GM23338 (cell line): ENCODE measurements around the gene LMO1. TPM values are rescaled to one million over a fixed set of nuclear protein-coding genes. Genes with fewer than 3 reads are reported as not detected.

Source experiments
- ATAC-seq: fragments of 200-7000 bp; cut with Tn5 transposase; 3 replicates; pipeline ENCODE4 v1.9.1; 2020
- DNase-seq: peaks from one replicate; pipeline ENCODE4 v3.0.0-alpha.2; 2015; ENCODE audit warnings: low spot score
- H2AFZ ChIP-seq: fragments of 200-600 bp; sonication (generic); 2 replicates; pipeline ENCODE4 v1.8.0; 2016; ENCODE audit warnings: antibody characterized with exemption, mild to moderate bottlenecking, moderate library complexity
- H3F3A ChIP-seq: fragments of 200-600 bp; sonication (generic); replicated peaks from 2 replicates; pipeline ENCODE4 v1.8.0; 2017; ENCODE audit warnings: antibody characterized with exemption, mixed run types, low read depth
- H3K27ac ChIP-seq: fragments of 200-600 bp; sonication (generic); 2 replicates; pipeline ENCODE4 v1.6.1; 2016; ENCODE audit warnings: low read depth
- H3K27me3 ChIP-seq: fragments of 200-600 bp; sonication (generic); 2 replicates; pipeline ENCODE4 v1.8.0; 2016; ENCODE audit warnings: mild to moderate bottlenecking, mixed run types, moderate library complexity; ENCODE audit not compliant: insufficient read depth
- H3K36me3 ChIP-seq: fragments of 200-600 bp; sonication (generic); 2 replicates; pipeline ENCODE4 v1.8.0; 2016; ENCODE audit warnings: mild to moderate bottlenecking; ENCODE audit not compliant: insufficient read depth
- H3K4me1 ChIP-seq: fragments of 200-600 bp; sonication (generic); 2 replicates; pipeline ENCODE4 v1.8.0; 2016; ENCODE audit warnings: mild to moderate bottlenecking, moderate library complexity; ENCODE audit not compliant: insufficient read depth
- H3K4me2 ChIP-seq: fragments of 200-600 bp; sonication (generic); 2 replicates; pipeline ENCODE4 v1.7.1; 2017; ENCODE audit warnings: mixed run types
- H3K4me3 ChIP-seq: fragments of 200-600 bp; sonication (generic); 2 replicates; pipeline ENCODE4 v1.6.1; 2016; ENCODE audit warnings: mixed run types
- H3K79me2 ChIP-seq: fragments of 200-600 bp; sonication (generic); replicated peaks from 2 replicates; pipeline ENCODE4 v1.8.0; 2017; ENCODE audit warnings: mild to moderate bottlenecking; ENCODE audit not compliant: insufficient read depth
- H3K9me2 ChIP-seq: fragments of 200-600 bp; sonication (generic); 2 replicates; pipeline ENCODE4 v1.8.0; 2017; ENCODE audit not compliant: insufficient read depth
- H4K20me1 ChIP-seq: fragments of 200-600 bp; sonication (generic); replicated peaks from 2 replicates; pipeline ENCODE4 v1.8.0; 2017; ENCODE audit warnings: mild to moderate bottlenecking; ENCODE audit not compliant: insufficient read depth
- H3K27ac Mint-ChIP-seq: 2 replicates; pipeline ENCODE4 v1.8.0; 2020; ENCODE audit warnings: inconsistent platforms, mild to moderate bottlenecking, moderate library complexity, mixed read lengths
- H3K27me3 Mint-ChIP-seq: 3 replicates; pipeline ENCODE4 v1.8.0; 2022; ENCODE audit warnings: low read depth, mild to moderate bottlenecking, moderate library complexity, mixed read lengths, inconsistent platforms; ENCODE audit not compliant: insufficient read depth, poor library complexity
- H3K36me3 Mint-ChIP-seq: 3 replicates; pipeline ENCODE4 v1.8.0; 2021; ENCODE audit warnings: low read depth, mild to moderate bottlenecking, inconsistent platforms, moderate library complexity, mixed read lengths
- H3K4me1 Mint-ChIP-seq: 3 replicates; pipeline ENCODE4 v1.8.0; 2020; ENCODE audit warnings: mild to moderate bottlenecking, inconsistent platforms, mixed read lengths
- H3K4me3 Mint-ChIP-seq: 3 replicates; pipeline ENCODE4 v1.8.0; 2021; ENCODE audit warnings: moderate library complexity, mild to moderate bottlenecking, inconsistent platforms, mixed read lengths
- H3K9me3 Mint-ChIP-seq: 3 replicates; pipeline ENCODE4 v1.8.0; 2020; ENCODE audit warnings: moderate library complexity, mild to moderate bottlenecking, inconsistent platforms, mixed read lengths
- CREB1 ChIP-seq: fragments of 250-450 bp; sonication (Bioruptor Pico); IDR thresholded peaks from 2 replicates; pipeline ENCODE4 v1.5.0; 2020; ENCODE audit warnings: low read depth, mild to moderate bottlenecking, moderate library complexity
- EZH2 ChIP-seq: fragments of 200-600 bp; sonication (generic); IDR thresholded peaks from one replicate; pipeline ENCODE4 v1.8.0; 2017; ENCODE audit warnings: antibody characterized with exemption, mild to moderate bottlenecking, low read depth; ENCODE audit not compliant: unreplicated experiment
- EZH2phosphoT487 ChIP-seq: fragments of 200-600 bp; sonication (generic); IDR thresholded peaks from one replicate; pipeline ENCODE4 v1.8.1; 2018; ENCODE audit warnings: antibody characterized with exemption; ENCODE audit not compliant: unreplicated experiment
- JUNB ChIP-seq: IDR thresholded peaks from one replicate; pipeline ENCODE4 v1.6.1; 2016; ENCODE audit warnings: antibody characterized with exemption; ENCODE audit not compliant: unreplicated experiment
- NANOG ChIP-seq: IDR thresholded peaks from 2 replicates; pipeline ENCODE4 v1.6.1; 2016; ENCODE audit warnings: antibody characterized with exemption, borderline replicate concordance
- POLR2AphosphoS5 ChIP-seq: IDR thresholded peaks from 2 replicates; pipeline ENCODE4 v1.6.1; 2016; ENCODE audit warnings: antibody characterized with exemption, low read depth
- STAT1 ChIP-seq: IDR thresholded peaks from one replicate; pipeline ENCODE4 v1.6.1; 2016; ENCODE audit warnings: antibody characterized with exemption; ENCODE audit not compliant: unreplicated experiment
- ZNF114 ChIP-seq: fragments of 250-450 bp; sonication (Bioruptor Pico); IDR thresholded peaks from 2 replicates; pipeline ENCODE4 v1.5.0; 2020; ENCODE audit warnings: mild to moderate bottlenecking, moderate library complexity
- ZNF331 ChIP-seq: fragments of 250-450 bp; sonication (Bioruptor Pico); IDR thresholded peaks from 2 replicates; pipeline ENCODE4 v1.5.0; 2020; ENCODE audit warnings: low read depth, mild to moderate bottlenecking, moderate library complexity
- polyA plus RNA-seq: library from polyadenylated mRNA; unstranded; fragments of >200 nt; fragmentation: Nextera tagmentation; extraction: Ambion mirVana; gene quantifications from 2 replicates; pipeline ENCODE4 v1.2.1, GENCODE V29; 2016
- total RNA-seq: library from RNA; depleted of rRNA; stranded (reverse); fragments of >200 nt; shearing (Covaris generic); gene quantifications from 2 replicates; pipeline ENCODE4 v1.2.3, GENCODE V29; 2014
- TF ChIP-seq, protein P1 (sequence below), 2 experiments: fragments of 200-600 bp in 1 of 2; sonication (generic) in 1 of 2; conservative IDR thresholded peaks; 2 replicates each; pipeline versions ENCODE4 v1.5.1 to v1.6.1; 2016 to 2017; ENCODE audit warnings: antibody characterized with exemption in 2 of 2, low read depth in 2 of 2, mild to moderate bottlenecking in 2 of 2, moderate library complexity in 1 of 2
- TF ChIP-seq, protein P2 (sequence below): fragments of 250-450 bp; sonication (Bioruptor Pico); IDR thresholded peaks from 2 replicates; pipeline ENCODE4 v1.5.0; 2020; ENCODE audit warnings: mild to moderate bottlenecking, moderate library complexity

LMO1 gene
- total and polyA plus RNA-seq, 2 experiments from 2014 or later = 0.40 TPM; not detected in 1

DNA sequence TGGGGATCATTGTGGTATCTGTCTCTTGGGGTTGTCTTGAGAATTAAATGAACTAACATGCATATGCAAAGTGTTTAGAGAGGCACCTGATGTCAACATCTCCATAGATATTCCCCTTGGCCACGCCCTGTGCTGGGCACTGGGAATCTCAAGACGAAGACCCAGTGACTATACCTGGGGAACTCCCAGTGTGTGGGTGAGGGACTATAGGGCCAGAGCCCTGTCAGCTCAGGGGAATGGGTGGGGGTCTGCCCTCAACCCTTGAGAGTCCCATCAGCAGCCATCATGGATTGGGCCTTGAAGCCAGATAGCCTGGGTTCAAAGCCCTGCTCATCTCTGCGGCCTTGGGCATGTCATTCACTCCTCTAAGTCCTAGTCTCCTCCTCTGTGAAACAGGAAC lies 21.6 kb upstream of the LMO1 start:
- Histone ChIP-seq H3K79me2 (no peaks in the 10 kb centered on the region), H3K4me1 (peaks cover 15% of the 10 kb centered on the region), H3K27ac (no peak overlapping the region), H2AFZ (no peak overlapping the region), H3F3A (0 out of 2 replicates have a peak, but pooled peaks cover 5% of the 10 kb centered on the region), H4K20me1 (no peaks in the 10 kb centered on the region), H3K36me3 (no peaks in the 10 kb centered on the region), H3K4me2 (no peak overlapping the region), H3K27me3 (peaks cover 32% of the 10 kb centered on the region), H3K4me3 (no peak overlapping the region), H3K9me2 (no peaks in the 10 kb centered on the region; the same call in 1 of the 2 replicates)
- ATAC-seq (no peak), DNase-seq (no peak)
- peaks cover 11% of the 10 kb centered on the region for H3K27me3 Mint-ChIP-seq
- TF ChIP-seq STAT1 (no peak), EZH2 (no peak), EZH2phosphoT487 (no peak), CREB1 (CRISPR knock-in tag) (no peak), NANOG (no peak), POLR2AphosphoS5 (no peak), ZNF331 (no peak), JUNB (no peak), ZNF114 (CRISPR knock-in tag) (no peak)
- TF ChIP-seq, protein P1, sequence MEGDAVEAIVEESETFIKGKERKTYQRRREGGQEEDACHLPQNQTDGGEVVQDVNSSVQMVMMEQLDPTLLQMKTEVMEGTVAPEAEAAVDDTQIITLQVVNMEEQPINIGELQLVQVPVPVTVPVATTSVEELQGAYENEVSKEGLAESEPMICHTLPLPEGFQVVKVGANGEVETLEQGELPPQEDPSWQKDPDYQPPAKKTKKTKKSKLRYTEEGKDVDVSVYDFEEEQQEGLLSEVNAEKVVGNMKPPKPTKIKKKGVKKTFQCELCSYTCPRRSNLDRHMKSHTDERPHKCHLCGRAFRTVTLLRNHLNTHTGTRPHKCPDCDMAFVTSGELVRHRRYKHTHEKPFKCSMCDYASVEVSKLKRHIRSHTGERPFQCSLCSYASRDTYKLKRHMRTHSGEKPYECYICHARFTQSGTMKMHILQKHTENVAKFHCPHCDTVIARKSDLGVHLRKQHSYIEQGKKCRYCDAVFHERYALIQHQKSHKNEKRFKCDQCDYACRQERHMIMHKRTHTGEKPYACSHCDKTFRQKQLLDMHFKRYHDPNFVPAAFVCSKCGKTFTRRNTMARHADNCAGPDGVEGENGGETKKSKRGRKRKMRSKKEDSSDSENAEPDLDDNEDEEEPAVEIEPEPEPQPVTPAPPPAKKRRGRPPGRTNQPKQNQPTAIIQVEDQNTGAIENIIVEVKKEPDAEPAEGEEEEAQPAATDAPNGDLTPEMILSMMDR (conservative IDR thresholded peaks at IDR 0.05; ENCODE audit: low read depth in 2 of 2) = no peak
- TF ChIP-seq, protein P2, sequence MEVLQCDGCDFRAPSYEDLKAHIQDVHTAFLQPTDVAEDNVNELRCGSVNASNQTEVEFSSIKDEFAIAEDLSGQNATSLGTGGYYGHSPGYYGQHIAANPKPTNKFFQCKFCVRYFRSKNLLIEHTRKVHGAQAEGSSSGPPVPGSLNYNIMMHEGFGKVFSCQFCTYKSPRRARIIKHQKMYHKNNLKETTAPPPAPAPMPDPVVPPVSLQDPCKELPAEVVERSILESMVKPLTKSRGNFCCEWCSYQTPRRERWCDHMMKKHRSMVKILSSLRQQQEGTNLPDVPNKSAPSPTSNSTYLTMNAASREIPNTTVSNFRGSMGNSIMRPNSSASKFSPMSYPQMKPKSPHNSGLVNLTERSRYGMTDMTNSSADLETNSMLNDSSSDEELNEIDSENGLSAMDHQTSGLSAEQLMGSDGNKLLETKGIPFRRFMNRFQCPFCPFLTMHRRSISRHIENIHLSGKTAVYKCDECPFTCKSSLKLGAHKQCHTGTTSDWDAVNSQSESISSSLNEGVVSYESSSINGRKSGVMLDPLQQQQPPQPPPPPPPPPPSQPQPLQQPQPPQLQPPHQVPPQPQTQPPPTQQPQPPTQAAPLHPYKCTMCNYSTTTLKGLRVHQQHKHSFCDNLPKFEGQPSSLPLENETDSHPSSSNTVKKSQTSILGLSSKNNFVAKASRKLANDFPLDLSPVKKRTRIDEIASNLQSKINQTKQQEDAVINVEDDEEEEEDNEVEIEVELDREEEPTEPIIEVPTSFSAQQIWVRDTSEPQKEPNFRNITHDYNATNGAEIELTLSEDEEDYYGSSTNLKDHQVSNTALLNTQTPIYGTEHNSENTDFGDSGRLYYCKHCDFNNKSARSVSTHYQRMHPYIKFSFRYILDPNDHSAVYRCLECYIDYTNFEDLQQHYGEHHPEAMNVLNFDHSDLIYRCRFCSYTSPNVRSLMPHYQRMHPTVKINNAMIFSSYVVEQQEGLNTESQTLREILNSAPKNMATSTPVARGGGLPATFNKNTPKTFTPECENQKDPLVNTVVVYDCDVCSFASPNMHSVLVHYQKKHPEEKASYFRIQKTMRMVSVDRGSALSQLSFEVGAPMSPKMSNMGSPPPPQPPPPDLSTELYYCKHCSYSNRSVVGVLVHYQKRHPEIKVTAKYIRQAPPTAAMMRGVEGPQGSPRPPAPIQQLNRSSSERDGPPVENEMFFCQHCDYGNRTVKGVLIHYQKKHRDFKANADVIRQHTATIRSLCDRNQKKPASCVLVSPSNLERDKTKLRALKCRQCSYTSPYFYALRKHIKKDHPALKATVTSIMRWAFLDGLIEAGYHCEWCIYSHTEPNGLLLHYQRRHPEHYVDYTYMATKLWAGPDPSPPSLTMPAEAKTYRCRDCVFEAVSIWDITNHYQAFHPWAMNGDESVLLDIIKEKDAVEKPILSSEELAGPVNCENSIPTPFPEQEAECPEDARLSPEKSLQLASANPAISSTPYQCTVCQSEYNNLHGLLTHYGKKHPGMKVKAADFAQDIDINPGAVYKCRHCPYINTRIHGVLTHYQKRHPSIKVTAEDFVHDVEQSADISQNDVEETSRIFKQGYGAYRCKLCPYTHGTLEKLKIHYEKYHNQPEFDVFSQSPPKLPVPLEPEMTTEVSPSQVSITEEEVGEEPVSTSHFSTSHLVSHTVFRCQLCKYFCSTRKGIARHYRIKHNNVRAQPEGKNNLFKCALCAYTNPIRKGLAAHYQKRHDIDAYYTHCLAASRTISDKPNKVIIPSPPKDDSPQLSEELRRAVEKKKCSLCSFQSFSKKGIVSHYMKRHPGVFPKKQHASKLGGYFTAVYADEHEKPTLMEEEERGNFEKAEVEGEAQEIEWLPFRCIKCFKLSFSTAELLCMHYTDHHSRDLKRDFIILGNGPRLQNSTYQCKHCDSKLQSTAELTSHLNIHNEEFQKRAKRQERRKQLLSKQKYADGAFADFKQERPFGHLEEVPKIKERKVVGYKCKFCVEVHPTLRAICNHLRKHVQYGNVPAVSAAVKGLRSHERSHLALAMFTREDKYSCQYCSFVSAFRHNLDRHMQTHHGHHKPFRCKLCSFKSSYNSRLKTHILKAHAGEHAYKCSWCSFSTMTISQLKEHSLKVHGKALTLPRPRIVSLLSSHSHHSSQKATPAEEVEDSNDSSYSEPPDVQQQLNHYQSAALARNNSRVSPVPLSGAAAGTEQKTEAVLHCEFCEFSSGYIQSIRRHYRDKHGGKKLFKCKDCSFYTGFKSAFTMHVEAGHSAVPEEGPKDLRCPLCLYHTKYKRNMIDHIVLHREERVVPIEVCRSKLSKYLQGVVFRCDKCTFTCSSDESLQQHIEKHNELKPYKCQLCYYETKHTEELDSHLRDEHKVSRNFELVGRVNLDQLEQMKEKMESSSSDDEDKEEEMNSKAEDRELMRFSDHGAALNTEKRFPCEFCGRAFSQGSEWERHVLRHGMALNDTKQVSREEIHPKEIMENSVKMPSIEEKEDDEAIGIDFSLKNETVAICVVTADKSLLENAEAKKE = no peak
- no peaks in the 10 kb centered on the region; the same call in 2 of the 3 replicates for H3K9me3 Mint-ChIP-seq
- H3K4me1 Mint-ChIP-seq = peaks cover 14% of the 10 kb centered on the region
- no peak overlapping the region for H3K27ac Mint-ChIP-seq
- H3K36me3 Mint-ChIP-seq = no peaks in the 10 kb centered on the region
- no peak overlapping the region for H3K4me3 Mint-ChIP-seq
